HEK293 (cell line): ENCODE measurements around the gene ATCAY.
A peak's percentile ranks its signal among the peaks of the same experiment; 100 is the strongest.

ENCODE experiments used
- CTCF ChIA-PET: fragments of 350-600 bp; formaldehyde crosslinking; extraction: SDS; loops from one replicate; lab custom pipeline; 2021; ENCODE audit warnings: antibody characterized with exemption; lab: Yijun Ruan, JAX
- POLR2A ChIA-PET: fragments of 300-600 bp; formaldehyde crosslinking; extraction: SDS; loops from one replicate; lab custom pipeline; 2020; ENCODE audit warnings: antibody characterized with exemption, inconsistent platforms; lab: Yijun Ruan, JAX
- H3K27ac ChIP-seq: fragments of 200-500 bp; sonication (Bioruptor generic); 2 replicates; pipeline ENCODE4 v1.5.1; 2014; ENCODE audit warnings: low read depth, low read length, control low read depth, inconsistent platforms; ENCODE audit errors: extremely low read depth
- H3K36me3 ChIP-seq, 2 experiments: fragments of 200-500 bp in 1 of 2; sonication (Bioruptor generic) in 1 of 2; 1 replicate in 1 of 2; 2 replicates in 1 of 2; pipeline ENCODE4 v1.5.1; 2014 to 2017; ENCODE audit warnings: inconsistent platforms in 2 of 2, low read length in 2 of 2; ENCODE audit not compliant: control insufficient read depth in 2 of 2, insufficient read depth in 1 of 2
- H3K4me1 ChIP-seq: fragments of 200-500 bp; sonication (Bioruptor generic); 2 replicates; pipeline ENCODE4 v1.5.1; 2014; ENCODE audit warnings: mild to moderate bottlenecking, low read length, inconsistent platforms; ENCODE audit not compliant: control insufficient read depth, insufficient read depth
- H3K4me3 ChIP-seq: 2 replicates; pipeline ENCODE4 v1.5.1; 2011; ENCODE audit warnings: low read depth, mild to moderate bottlenecking, control low read depth, low read length, moderate library complexity
- H3K9me3 ChIP-seq: fragments of 200-500 bp; sonication (Bioruptor generic); 2 replicates; pipeline ENCODE4 v1.5.1; 2014; ENCODE audit warnings: low read depth, low read length, inconsistent platforms; ENCODE audit not compliant: control insufficient read depth, insufficient read depth
- FEZF1 ChIP-seq: fragments of 450-650 bp; formaldehyde crosslinking; IDR thresholded peaks from 2 replicates; pipeline ENCODE4 v1.5.1; 2016; ENCODE audit warnings: missing biosample characterization, missing genetic modification characterization
- GLIS1 ChIP-seq: fragments of 450-650 bp; formaldehyde crosslinking; IDR thresholded peaks from 2 replicates; pipeline ENCODE4 v1.5.1; 2016; ENCODE audit warnings: missing biosample characterization, missing genetic modification characterization
- HOXD13 ChIP-seq: sonication (generic); formaldehyde crosslinking; IDR thresholded peaks from 2 replicates; pipeline ENCODE4 v1.8.0; 2022; ENCODE audit warnings: missing genetic modification reagents, borderline replicate concordance
- KLF9 ChIP-seq: fragments of 450-650 bp; formaldehyde crosslinking; IDR thresholded peaks from 2 replicates; pipeline ENCODE4 v1.5.1; 2016; ENCODE audit warnings: missing biosample characterization, missing genetic modification characterization, low read depth
- REST ChIP-seq: fragments of 450-650 bp; formaldehyde crosslinking; IDR thresholded peaks from 2 replicates; pipeline ENCODE4 v1.5.1; 2016; ENCODE audit warnings: missing biosample characterization, missing genetic modification characterization
- SETDB1 ChIP-seq: IDR thresholded peaks from one replicate; pipeline ENCODE4 v1.6.1; 2017; ENCODE audit warnings: mild to moderate bottlenecking, low read length, moderate library complexity, mixed read lengths; ENCODE audit not compliant: insufficient read length
- SP2 ChIP-seq: fragments of 450-650 bp; formaldehyde crosslinking; IDR thresholded peaks from 2 replicates; pipeline ENCODE4 v1.5.1; 2016; ENCODE audit warnings: missing biosample characterization, missing genetic modification characterization
- ZBTB8A ChIP-seq: fragments of 450-650 bp; formaldehyde crosslinking; IDR thresholded peaks from 2 replicates; pipeline ENCODE4 v1.5.1; 2016; ENCODE audit warnings: missing biosample characterization, missing genetic modification characterization
- ZFP69B ChIP-seq: fragments of 450-650 bp; formaldehyde crosslinking; IDR thresholded peaks from 2 replicates; pipeline ENCODE4 v1.5.1; 2016; ENCODE audit warnings: missing biosample characterization, missing genetic modification characterization
- ZNF169 ChIP-seq: fragments of 450-650 bp; formaldehyde crosslinking; IDR thresholded peaks from 2 replicates; pipeline ENCODE4 v1.5.1; 2016; ENCODE audit warnings: missing biosample characterization, missing genetic modification characterization
- ZNF19 ChIP-seq: fragments of 450-650 bp; formaldehyde crosslinking; IDR thresholded peaks from 2 replicates; pipeline ENCODE4; 2016; ENCODE audit warnings: missing biosample characterization, missing genetic modification characterization, low read depth
- ZNF280D ChIP-seq: fragments of 450-650 bp; formaldehyde crosslinking; IDR thresholded peaks from 2 replicates; pipeline ENCODE4 v1.5.1; 2016; ENCODE audit warnings: missing biosample characterization, missing genetic modification characterization
- ZNF341 ChIP-seq: fragments of 450-650 bp; formaldehyde crosslinking; IDR thresholded peaks from 2 replicates; pipeline ENCODE4; 2016; ENCODE audit warnings: low read depth, missing biosample characterization, missing genetic modification characterization
- ZNF416 ChIP-seq: fragments of 450-650 bp; formaldehyde crosslinking; IDR thresholded peaks from 2 replicates; pipeline ENCODE4 v1.5.1; 2016; ENCODE audit warnings: missing biosample characterization, missing genetic modification characterization
- ZNF521 ChIP-seq: fragments of 450-650 bp; formaldehyde crosslinking; IDR thresholded peaks from 2 replicates; pipeline ENCODE4 v1.5.1; 2017; ENCODE audit warnings: missing biosample characterization, mild to moderate bottlenecking, missing genetic modification characterization
- ZNF571 ChIP-seq: fragments of 450-650 bp; formaldehyde crosslinking; IDR thresholded peaks from 2 replicates; pipeline ENCODE4 v1.5.0; 2017; ENCODE audit warnings: missing biosample characterization, missing genetic modification characterization
- ZNF585B ChIP-seq: fragments of 450-650 bp; formaldehyde crosslinking; IDR thresholded peaks from 2 replicates; pipeline ENCODE4 v1.5.1; 2016; ENCODE audit warnings: missing biosample characterization, missing genetic modification characterization
- ZNF596 ChIP-seq: fragments of 450-650 bp; IDR thresholded peaks from 2 replicates; pipeline ENCODE4 v1.5.0; 2018; ENCODE audit warnings: missing biosample characterization, mild to moderate bottlenecking, missing genetic modification characterization, moderate library complexity
- ZNF623 ChIP-seq: fragments of 450-650 bp; formaldehyde crosslinking; IDR thresholded peaks from 2 replicates; pipeline ENCODE4 v1.5.1; 2016; ENCODE audit warnings: missing biosample characterization, missing genetic modification characterization
- ZNF639 ChIP-seq: fragments of 450-650 bp; formaldehyde crosslinking; IDR thresholded peaks from 2 replicates; pipeline ENCODE4 v1.5.1; 2016; ENCODE audit warnings: missing biosample characterization, missing genetic modification characterization
- ZNF660 ChIP-seq: fragments of 450-650 bp; IDR thresholded peaks from 2 replicates; pipeline ENCODE4 v1.5.1; 2018; ENCODE audit warnings: missing biosample characterization, mild to moderate bottlenecking, missing genetic modification characterization
- ZNF677 ChIP-seq: fragments of 450-650 bp; IDR thresholded peaks from 2 replicates; pipeline ENCODE4 v1.5.0; 2018; ENCODE audit warnings: missing biosample characterization, mild to moderate bottlenecking, missing genetic modification characterization, moderate library complexity
- TF ChIP-seq, protein P1 (sequence below): sonication (generic); formaldehyde crosslinking; IDR thresholded peaks from 2 replicates; pipeline ENCODE4 v1.8.1; 2022; ENCODE audit warnings: mild to moderate bottlenecking, moderate library complexity, missing genetic modification reagents

Gene ATCAY

DNA sequence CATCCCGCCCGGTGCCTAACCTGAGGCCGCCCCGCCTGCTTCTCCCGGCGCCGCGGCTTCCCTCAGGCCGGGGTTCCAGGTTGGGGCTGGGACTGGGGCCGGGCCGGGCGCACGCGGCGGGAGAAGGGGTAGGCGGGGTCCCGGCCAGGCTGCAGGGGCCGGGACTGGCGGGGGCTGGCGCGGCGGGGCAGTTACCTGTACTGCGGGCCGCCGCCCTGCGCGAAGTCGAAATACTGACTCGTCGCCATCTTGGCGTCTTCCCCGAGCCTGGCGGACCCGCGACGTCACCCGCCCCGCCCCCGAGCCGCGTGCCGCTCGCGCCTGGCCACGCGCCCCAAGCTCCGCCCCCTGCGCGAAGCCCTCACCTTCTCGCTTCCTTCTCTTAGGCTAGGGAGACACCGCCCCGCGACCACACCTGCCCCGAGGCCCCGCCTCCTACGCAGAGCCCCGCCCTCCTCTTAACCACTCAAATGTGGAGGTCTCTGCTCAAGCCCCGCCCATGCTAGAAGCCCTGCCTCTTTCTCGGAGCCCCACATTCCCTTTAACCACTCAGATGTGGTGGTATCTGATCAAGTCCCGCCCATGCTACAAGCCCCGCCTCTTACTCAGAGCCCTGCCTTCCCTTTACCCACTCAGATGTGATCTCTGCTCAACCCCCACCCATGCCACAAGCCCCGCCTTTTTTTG is 11.6 kb upstream of the ATCAY start, which contains the start of gene ZFR2:
TSS of gene ZFR2 (minus strand) at position 269 of the 687 bp plus-strand sequence. CDS start at position 248, 21 bp downstream.
- POLR2A ChIA-PET, result no interaction called here
- no peaks in the 10 kb centered on the region for H3K9me3 ChIP-seq
- no peaks in the 10 kb centered on the region for H3K36me3 ChIP-seq
- no peaks in the 10 kb centered on the region for H3K4me1 ChIP-seq
- H3K4me3 ChIP-seq, result no peak within 1 kb of the TSS
- no peak for TF ChIP-seq KLF9 (tag by site-specific recombination)
- TF ChIP-seq GLIS1 (tag by site-specific recombination), result no peak
- TF ChIP-seq HOXD13 (CRISPR knock-in tag), result no peak
- no peak for TF ChIP-seq ZNF169 (tag by site-specific recombination)
- TF ChIP-seq, protein P1, sequence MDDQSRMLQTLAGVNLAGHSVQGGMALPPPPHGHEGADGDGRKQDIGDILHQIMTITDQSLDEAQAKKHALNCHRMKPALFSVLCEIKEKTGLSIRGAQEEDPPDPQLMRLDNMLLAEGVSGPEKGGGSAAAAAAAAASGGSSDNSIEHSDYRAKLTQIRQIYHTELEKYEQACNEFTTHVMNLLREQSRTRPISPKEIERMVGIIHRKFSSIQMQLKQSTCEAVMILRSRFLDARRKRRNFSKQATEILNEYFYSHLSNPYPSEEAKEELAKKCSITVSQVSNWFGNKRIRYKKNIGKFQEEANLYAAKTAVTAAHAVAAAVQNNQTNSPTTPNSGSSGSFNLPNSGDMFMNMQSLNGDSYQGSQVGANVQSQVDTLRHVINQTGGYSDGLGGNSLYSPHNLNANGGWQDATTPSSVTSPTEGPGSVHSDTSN, result no peak
- TF ChIP-seq ZNF660, result no peak
- TF ChIP-seq ZNF571 (tag by site-specific recombination), result no peak
- TF ChIP-seq SP2 (tag by site-specific recombination), result peak; percentile 63
- TF ChIP-seq ZNF19, result no peak
- H3K27ac ChIP-seq, result no peak within 1 kb of the TSS
- CTCF ChIA-PET, result interaction anchor here (0.6 kb wide), 1 partner anchor 298 kb away, joined by 3 read pairs; no protein-coding TSS in a partner anchor

GRCh38 chr19:3873151-3873550 is 7.3 kb upstream of the ATCAY start:
- H3K36me3 ChIP-seq, result no peaks in the 10 kb centered on the region
- H3K4me1 ChIP-seq, result no peaks in the 10 kb centered on the region
- H3K27ac ChIP-seq, result no peak overlapping the region
- POLR2A ChIA-PET, result no interaction called here
- CTCF ChIA-PET, result no interaction called here
- no peaks in the 10 kb centered on the region for H3K9me3 ChIP-seq
- no peak overlapping the region for H3K4me3 ChIP-seq
- TF ChIP-seq SETDB1 (no peak), ZNF585B (tag by site-specific recombination) (no peak), ZNF596 (no peak), ZNF623 (tag by site-specific recombination) (no peak), ZNF169 (tag by site-specific recombination) (no peak), ZFP69B (no peak), ZBTB8A (tag by site-specific recombination) (no peak), REST (no peak), FEZF1 (tag by site-specific recombination) (no peak), ZNF416 (tag by site-specific recombination) (no peak), ZNF341 (tag by site-specific recombination) (no peak), ZNF521 (tag by site-specific recombination) (no peak), KLF9 (tag by site-specific recombination) (no peak), ZNF639 (tag by site-specific recombination) (no peak), ZNF280D (no peak), ZNF677 (tag by site-specific recombination) (no peak)
